Liver (tissue), 9 donors: ENCODE measurements around the gene CDSN. TPM values are rescaled to one million over a fixed set of nuclear protein-coding genes. Genes with fewer than 3 reads are reported as not detected.

ENCODE experiments used
- DNase-seq: peaks from one replicate; pipeline ENCODE4 v3.0.0-alpha.2; 2017; ENCODE audit warnings: low spot score
- H3K27ac ChIP-seq, 2 donors: one replicate each; pipeline ENCODE4 v1.7.0; 2013; ENCODE audit warnings: inconsistent platforms in 2 of 2, low read length in 2 of 2, control low read depth in 1 of 2, low read depth in 1 of 2, mild to moderate bottlenecking in 1 of 2
- H3K27me3 ChIP-seq, 4 donors: one replicate each; pipeline versions ENCODE4 v1.6.1 to v1.7.0; 2013; ENCODE audit warnings: low read length in 3 of 4, inconsistent platforms in 1 of 4, mild to moderate bottlenecking in 1 of 4, moderate library complexity in 1 of 4; ENCODE audit not compliant: control insufficient read depth in 4 of 4, insufficient read depth in 4 of 4
- H3K36me3 ChIP-seq, 4 donors: one replicate each; pipeline versions ENCODE4 v1.6.1 to v1.7.0; 2013; ENCODE audit warnings: low read length in 3 of 4, mild to moderate bottlenecking in 3 of 4, low read depth in 1 of 4, moderate library complexity in 1 of 4; ENCODE audit not compliant: control insufficient read depth in 4 of 4, insufficient read depth in 3 of 4
- H3K4me1 ChIP-seq, 4 donors: one replicate each; pipeline versions ENCODE4 v1.6.1 to v1.7.0; 2013; ENCODE audit warnings: low read length in 3 of 4, mild to moderate bottlenecking in 3 of 4, moderate library complexity in 1 of 4; ENCODE audit not compliant: control insufficient read depth in 4 of 4, insufficient read depth in 4 of 4
- H3K4me3 ChIP-seq, 3 donors: one replicate each; pipeline versions ENCODE4 v1.6.1 to v1.7.0; 2013; ENCODE audit warnings: low read length in 3 of 3, control low read depth in 1 of 3, low read depth in 1 of 3, mild to moderate bottlenecking in 1 of 3
- H3K9ac ChIP-seq, 2 donors: one replicate each; pipeline ENCODE4 v1.7.0; 2013; ENCODE audit warnings: low read length in 2 of 2, mild to moderate bottlenecking in 2 of 2, moderate library complexity in 2 of 2, control low read depth in 1 of 2, low read depth in 1 of 2
- H3K9me3 ChIP-seq, 4 donors: one replicate each; pipeline versions ENCODE4 v1.6.1 to v1.7.0; 2013; ENCODE audit warnings: low read length in 3 of 4; ENCODE audit not compliant: control insufficient read depth in 4 of 4
- EGR1 ChIP-seq, 2 donors: IDR thresholded peaks; 2 replicates each; pipeline ENCODE4 v1.6.1; 2016 to 2018; ENCODE audit warnings: antibody characterized with exemption in 2 of 2, low read depth in 2 of 2
- FOXA1 ChIP-seq: IDR thresholded peaks from 2 replicates; pipeline ENCODE4 v1.6.1; 2016; ENCODE audit warnings: antibody characterized with exemption
- FOXA2 ChIP-seq: IDR thresholded peaks from 2 replicates; pipeline ENCODE4 v1.6.1; 2016; ENCODE audit warnings: antibody characterized with exemption
- GABPA ChIP-seq, 2 donors: IDR thresholded peaks in 1 of 2; conservative IDR thresholded peaks in 1 of 2; 2 replicates each; pipeline ENCODE4 v1.6.1; 2016; ENCODE audit warnings: antibody characterized with exemption in 2 of 2, mild to moderate bottlenecking in 1 of 2, moderate library complexity in 1 of 2
- HNF4A ChIP-seq, 2 donors: conservative IDR thresholded peaks; 2 replicates each; pipeline ENCODE4 v1.6.1; 2016; ENCODE audit warnings: antibody characterized with exemption in 2 of 2, mild to moderate bottlenecking in 2 of 2
- HNF4G ChIP-seq: IDR thresholded peaks from 2 replicates; pipeline ENCODE4 v1.6.1; 2016; ENCODE audit warnings: antibody characterized with exemption
- JUND ChIP-seq, 2 donors: IDR thresholded peaks; 2 replicates each; pipeline ENCODE4 v1.6.1; 2016; ENCODE audit warnings: antibody characterized with exemption in 2 of 2
- NR2F2 ChIP-seq: IDR thresholded peaks from 2 replicates; pipeline ENCODE4 v1.6.1; 2016; ENCODE audit warnings: antibody characterized with exemption
- RAD21 ChIP-seq, 2 donors: IDR thresholded peaks; 2 replicates each; pipeline ENCODE4 v1.6.1; 2016; ENCODE audit warnings: antibody characterized with exemption in 2 of 2, mild to moderate bottlenecking in 2 of 2
- RXRA ChIP-seq, 2 donors: IDR thresholded peaks; 2 replicates each; pipeline ENCODE4 v1.6.1; 2017 to 2018; ENCODE audit warnings: antibody characterized with exemption in 2 of 2, mild to moderate bottlenecking in 1 of 2
- SP1 ChIP-seq: IDR thresholded peaks from 2 replicates; pipeline ENCODE4 v1.6.1; 2018; ENCODE audit warnings: antibody characterized with exemption, mild to moderate bottlenecking
- TAF1 ChIP-seq: conservative IDR thresholded peaks from 2 replicates; pipeline ENCODE4 v1.6.1; 2016; ENCODE audit warnings: antibody characterized with exemption, mild to moderate bottlenecking
- YY1 ChIP-seq: IDR thresholded peaks from 2 replicates; pipeline ENCODE4 v1.6.1; 2016; ENCODE audit warnings: antibody characterized with exemption, mild to moderate bottlenecking
- WGBS: extraction: QIAGEN DNeasy Blood & Tissue Kit; methylation state at CpG from one replicate; pipeline ENCODE4 v1.1.7; 2013; 5-methylcytosine and 5-hydroxymethylcytosine counted together
- polyA plus RNA-seq, 2 donors: library from polyadenylated mRNA; stranded (reverse) in 1 of 2; unstranded in 1 of 2; fragments of 200-250 nt in 1 of 2; fragments of >200 nt in 1 of 2; fragmentation: Nextera tagmentation in 1 of 2; extraction: Ambion mirVana in 1 of 2; gene quantifications; one replicate each; pipeline versions ENCODE4 v1.2.1 to v1.2.3, GENCODE V29; 2013 to 2015
- total RNA-seq, 2 donors: library from RNA; depleted of rRNA; stranded (reverse); fragments of >200 nt; gene quantifications; one replicate each; pipeline ENCODE4 v1.2.3, GENCODE V29; 2014
- TF ChIP-seq, protein P1 (sequence below): IDR thresholded peaks from 2 replicates; pipeline ENCODE4 v1.6.1; 2016; ENCODE audit warnings: antibody characterized with exemption
- TF ChIP-seq, protein P2 (sequence below): fragments of 150-350 bp; IDR thresholded peaks from 2 replicates; pipeline ENCODE4 v1.5.1; 2017; ENCODE audit warnings: improper control_type of control experiment, low read depth, low read length; ENCODE audit not compliant: missing input control
- TF ChIP-seq, protein P3 (sequence below): IDR thresholded peaks from 2 replicates; pipeline ENCODE4 v1.6.1; 2016; ENCODE audit warnings: antibody characterized with exemption
- TF ChIP-seq, protein P4 (sequence below): IDR thresholded peaks from 2 replicates; pipeline ENCODE4 v1.6.1; 2016; ENCODE audit warnings: antibody characterized with exemption
- TF ChIP-seq, protein P5 (sequence below): IDR thresholded peaks from 2 replicates; pipeline ENCODE4 v1.6.1; 2016; ENCODE audit warnings: antibody characterized with exemption, mild to moderate bottlenecking
- donor health status: healthy.
- donor health status: healthy.
- donor health status: healthy.
- donor health status: healthy.
- donor health status: healthy.

CDSN gene
- total and polyA plus RNA-seq, 4 donors, result not detected

DNA sequence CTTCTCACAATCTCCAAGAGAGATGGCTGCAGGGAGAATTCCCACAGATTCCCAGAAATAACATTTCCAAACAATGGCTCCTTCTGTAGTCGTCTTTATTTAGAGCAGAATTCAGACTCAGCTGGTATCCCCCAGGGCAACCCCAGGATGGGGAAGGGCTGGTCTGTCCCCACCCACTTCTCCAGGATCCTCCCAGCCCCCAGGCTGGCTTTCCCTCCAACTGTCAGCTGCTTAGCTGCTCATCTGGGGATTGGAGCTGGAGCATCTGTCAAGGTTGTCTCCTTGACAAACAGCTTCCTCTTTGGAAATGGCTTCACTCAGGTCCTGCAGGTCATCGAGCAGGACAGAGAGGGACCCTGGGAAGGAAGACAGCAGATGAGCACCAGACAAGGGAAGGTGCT, 22.1 kb upstream of the CDSN start:
- Histone ChIP-seq H3K4me3 (no peak overlapping the region), H3K9me3 (no peaks in the 10 kb centered on the region), H3K27me3 (no peaks in the 10 kb centered on the region), H3K4me1 (peaks cover 0 to 5% (median 4%) of the 10 kb centered on the region in 4 donors), H3K27ac (no peak overlapping the region), H3K36me3 (peaks cover 0 to 8% (median 5%) of the 10 kb centered on the region in 4 donors), H3K9ac (no peak overlapping the region)
- DNase-seq, result no peak
- 67% methylated on average over 2 of the region's 2 CpGs for WGBS
- no peak for TF ChIP-seq HNF4A (conservative IDR thresholded peaks at IDR 0.05)
- TF ChIP-seq, protein P1, sequence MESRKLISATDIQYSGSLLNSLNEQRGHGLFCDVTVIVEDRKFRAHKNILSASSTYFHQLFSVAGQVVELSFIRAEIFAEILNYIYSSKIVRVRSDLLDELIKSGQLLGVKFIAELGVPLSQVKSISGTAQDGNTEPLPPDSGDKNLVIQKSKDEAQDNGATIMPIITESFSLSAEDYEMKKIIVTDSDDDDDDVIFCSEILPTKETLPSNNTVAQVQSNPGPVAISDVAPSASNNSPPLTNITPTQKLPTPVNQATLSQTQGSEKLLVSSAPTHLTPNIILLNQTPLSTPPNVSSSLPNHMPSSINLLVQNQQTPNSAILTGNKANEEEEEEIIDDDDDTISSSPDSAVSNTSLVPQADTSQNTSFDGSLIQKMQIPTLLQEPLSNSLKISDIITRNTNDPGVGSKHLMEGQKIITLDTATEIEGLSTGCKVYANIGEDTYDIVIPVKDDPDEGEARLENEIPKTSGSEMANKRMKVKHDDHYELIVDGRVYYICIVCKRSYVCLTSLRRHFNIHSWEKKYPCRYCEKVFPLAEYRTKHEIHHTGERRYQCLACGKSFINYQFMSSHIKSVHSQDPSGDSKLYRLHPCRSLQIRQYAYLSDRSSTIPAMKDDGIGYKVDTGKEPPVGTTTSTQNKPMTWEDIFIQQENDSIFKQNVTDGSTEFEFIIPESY, result no peak
- TF ChIP-seq, protein P2, sequence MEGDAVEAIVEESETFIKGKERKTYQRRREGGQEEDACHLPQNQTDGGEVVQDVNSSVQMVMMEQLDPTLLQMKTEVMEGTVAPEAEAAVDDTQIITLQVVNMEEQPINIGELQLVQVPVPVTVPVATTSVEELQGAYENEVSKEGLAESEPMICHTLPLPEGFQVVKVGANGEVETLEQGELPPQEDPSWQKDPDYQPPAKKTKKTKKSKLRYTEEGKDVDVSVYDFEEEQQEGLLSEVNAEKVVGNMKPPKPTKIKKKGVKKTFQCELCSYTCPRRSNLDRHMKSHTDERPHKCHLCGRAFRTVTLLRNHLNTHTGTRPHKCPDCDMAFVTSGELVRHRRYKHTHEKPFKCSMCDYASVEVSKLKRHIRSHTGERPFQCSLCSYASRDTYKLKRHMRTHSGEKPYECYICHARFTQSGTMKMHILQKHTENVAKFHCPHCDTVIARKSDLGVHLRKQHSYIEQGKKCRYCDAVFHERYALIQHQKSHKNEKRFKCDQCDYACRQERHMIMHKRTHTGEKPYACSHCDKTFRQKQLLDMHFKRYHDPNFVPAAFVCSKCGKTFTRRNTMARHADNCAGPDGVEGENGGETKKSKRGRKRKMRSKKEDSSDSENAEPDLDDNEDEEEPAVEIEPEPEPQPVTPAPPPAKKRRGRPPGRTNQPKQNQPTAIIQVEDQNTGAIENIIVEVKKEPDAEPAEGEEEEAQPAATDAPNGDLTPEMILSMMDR, result no peak
- TF ChIP-seq SP1, result no peak
- TF ChIP-seq, protein P3, sequence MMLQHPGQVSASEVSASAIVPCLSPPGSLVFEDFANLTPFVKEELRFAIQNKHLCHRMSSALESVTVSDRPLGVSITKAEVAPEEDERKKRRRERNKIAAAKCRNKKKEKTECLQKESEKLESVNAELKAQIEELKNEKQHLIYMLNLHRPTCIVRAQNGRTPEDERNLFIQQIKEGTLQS, result no peak
- no peak for TF ChIP-seq RXRA (IDR thresholded peaks at IDR 0.05)
- TF ChIP-seq HNF4G, result no peak
- no peak for TF ChIP-seq GABPA (IDR thresholded peaks at IDR 0.05 in 1 of 2, conservative IDR thresholded peaks at IDR 0.05 in 1 of 2)
- TF ChIP-seq YY1, result no peak
- no peak for TF ChIP-seq TAF1
- no peak for TF ChIP-seq JUND (IDR thresholded peaks at IDR 0.05)
- no peak for TF ChIP-seq NR2F2
- no peak for TF ChIP-seq RAD21 (IDR thresholded peaks at IDR 0.05)
- TF ChIP-seq FOXA1, result no peak

DNA sequence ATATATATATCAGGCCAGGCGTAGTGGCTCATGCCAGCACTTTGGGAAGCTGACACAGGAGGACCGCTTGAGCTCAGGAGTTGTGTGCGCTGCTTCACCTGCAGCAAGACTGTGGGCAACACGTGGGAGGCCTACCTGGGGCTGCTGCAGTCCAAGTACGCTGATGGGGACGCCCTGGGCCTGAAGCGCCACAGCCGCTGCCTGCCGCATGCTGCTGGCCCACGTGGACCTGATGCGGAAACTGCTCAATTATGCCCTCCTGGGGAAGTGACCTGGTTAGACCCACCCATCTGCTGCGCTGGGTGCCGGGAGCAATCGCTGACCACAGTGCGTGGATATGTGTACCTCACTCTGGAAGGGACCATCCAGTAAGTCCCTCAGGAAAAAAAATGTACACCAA, 20.4 kb upstream of the CDSN start:
- Histone ChIP-seq H3K4me3 (no peak overlapping the region), H3K27me3 (no peaks in the 10 kb centered on the region), H3K9me3 (no peaks in the 10 kb centered on the region), H3K36me3 (peaks cover 0 to 8% (median 5%) of the 10 kb centered on the region in 4 donors), H3K27ac (no peak overlapping the region), H3K4me1 (peaks cover 0 to 5% (median 4%) of the 10 kb centered on the region in 4 donors), H3K9ac (no peak overlapping the region)
- TF ChIP-seq, protein P4, sequence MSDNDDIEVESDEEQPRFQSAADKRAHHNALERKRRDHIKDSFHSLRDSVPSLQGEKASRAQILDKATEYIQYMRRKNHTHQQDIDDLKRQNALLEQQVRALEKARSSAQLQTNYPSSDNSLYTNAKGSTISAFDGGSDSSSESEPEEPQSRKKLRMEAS, result no peak
- TF ChIP-seq RXRA (IDR thresholded peaks at IDR 0.05), result no peak
- no peak for TF ChIP-seq GABPA (IDR thresholded peaks at IDR 0.05 in 1 of 2, conservative IDR thresholded peaks at IDR 0.05 in 1 of 2)
- TF ChIP-seq EGR1 (IDR thresholded peaks at IDR 0.05; ENCODE audit: low read depth in 2 of 2), result no peak
- TF ChIP-seq NR2F2, result no peak
- TF ChIP-seq, protein P1, result no peak
- TF ChIP-seq, protein P3, result no peak
- TF ChIP-seq RAD21 (IDR thresholded peaks at IDR 0.05), result no peak
- TF ChIP-seq FOXA2, result no peak
- TF ChIP-seq HNF4A (conservative IDR thresholded peaks at IDR 0.05), result no peak
- TF ChIP-seq, protein P2, result no peak
- TF ChIP-seq FOXA1, result no peak
- TF ChIP-seq HNF4G, result no peak
- TF ChIP-seq SP1, result no peak
- TF ChIP-seq JUND (IDR thresholded peaks at IDR 0.05), result no peak
- TF ChIP-seq TAF1, result no peak
- TF ChIP-seq, protein P5, sequence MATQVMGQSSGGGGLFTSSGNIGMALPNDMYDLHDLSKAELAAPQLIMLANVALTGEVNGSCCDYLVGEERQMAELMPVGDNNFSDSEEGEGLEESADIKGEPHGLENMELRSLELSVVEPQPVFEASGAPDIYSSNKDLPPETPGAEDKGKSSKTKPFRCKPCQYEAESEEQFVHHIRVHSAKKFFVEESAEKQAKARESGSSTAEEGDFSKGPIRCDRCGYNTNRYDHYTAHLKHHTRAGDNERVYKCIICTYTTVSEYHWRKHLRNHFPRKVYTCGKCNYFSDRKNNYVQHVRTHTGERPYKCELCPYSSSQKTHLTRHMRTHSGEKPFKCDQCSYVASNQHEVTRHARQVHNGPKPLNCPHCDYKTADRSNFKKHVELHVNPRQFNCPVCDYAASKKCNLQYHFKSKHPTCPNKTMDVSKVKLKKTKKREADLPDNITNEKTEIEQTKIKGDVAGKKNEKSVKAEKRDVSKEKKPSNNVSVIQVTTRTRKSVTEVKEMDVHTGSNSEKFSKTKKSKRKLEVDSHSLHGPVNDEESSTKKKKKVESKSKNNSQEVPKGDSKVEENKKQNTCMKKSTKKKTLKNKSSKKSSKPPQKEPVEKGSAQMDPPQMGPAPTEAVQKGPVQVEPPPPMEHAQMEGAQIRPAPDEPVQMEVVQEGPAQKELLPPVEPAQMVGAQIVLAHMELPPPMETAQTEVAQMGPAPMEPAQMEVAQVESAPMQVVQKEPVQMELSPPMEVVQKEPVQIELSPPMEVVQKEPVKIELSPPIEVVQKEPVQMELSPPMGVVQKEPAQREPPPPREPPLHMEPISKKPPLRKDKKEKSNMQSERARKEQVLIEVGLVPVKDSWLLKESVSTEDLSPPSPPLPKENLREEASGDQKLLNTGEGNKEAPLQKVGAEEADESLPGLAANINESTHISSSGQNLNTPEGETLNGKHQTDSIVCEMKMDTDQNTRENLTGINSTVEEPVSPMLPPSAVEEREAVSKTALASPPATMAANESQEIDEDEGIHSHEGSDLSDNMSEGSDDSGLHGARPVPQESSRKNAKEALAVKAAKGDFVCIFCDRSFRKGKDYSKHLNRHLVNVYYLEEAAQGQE, result no peak
- no peak for TF ChIP-seq YY1
- no peak for DNase-seq
- 88% methylated on average over 15 of the region's 15 CpGs for WGBS
